ENCODE measurements around the gene BUB1B.
A peak's percentile ranks its signal among the peaks of the same experiment; 100 is the strongest.
"Not testable (repeated sequence)": the region's sequence is repeated elsewhere in the genome, so short reads cannot be mapped to it uniquely, and the experiment has no call there.

The BUB1B gene

GRCh38 chr15:40161693-40162391 is 973 bp downstream of the BUB1B start:
- Histone ChIP-seq H4K20me1 (ENCODE audit: insufficient read depth, low read length) (no peaks in the 10 kb centered on the region), H3F3A (ENCODE audit: insufficient read depth, low read length) (no peaks in the 10 kb centered on the region), H3K79me2 (ENCODE audit: low read length) (peaks cover 61% of the 10 kb centered on the region), H3K9ac (ENCODE audit: low read length) (peak overlapping the region; percentile 75), H3K4me1 (ENCODE audit: low read length) (peaks cover 19% of the 10 kb centered on the region), H3K27ac (ENCODE audit: low read length) (peak overlapping the region; percentile 42; the same call in 1 of the 2 replicates), H3K4me2 (ENCODE audit: low read depth, low read length) (peak overlapping the region; percentile 80), H2AFZ (ENCODE audit: low read length) (peak overlapping the region; percentile 76; the same call in 1 of the 2 replicates), H3K9me3 (replicated peaks; ENCODE audit: insufficient read depth, low read length) (no peaks in the 10 kb centered on the region), H3K4me3 (ENCODE audit: low read length) (peak overlapping the region; percentile 90), H3K9me2 (replicated peaks; ENCODE audit: insufficient read depth, low read length) (no peaks in the 10 kb centered on the region), H3K36me3 (replicated peaks; ENCODE audit: insufficient read depth, low read length) (peaks cover 4% of the 10 kb centered on the region; the same call in 1 of the 2 replicates), H3K27me3 (replicated peaks; ENCODE audit: insufficient read depth, low read length) (no peaks in the 10 kb centered on the region)
- TF ChIP-seq EZH2phosphoT487 (IDR thresholded peaks at IDR 0.05; ENCODE audit: low read length) (no peak), CTCF (IDR thresholded peaks at IDR 0.05; ENCODE audit: low read length) (no peak), EZH2 (optimal IDR thresholded peaks at IDR 0.05; ENCODE audit: low read depth, low read length) (no peak)
- DNase-seq: peak; percentile 29

- Histone ChIP-seq H3K79me2 (ENCODE audit: low read length) (peaks cover 68% of the 10 kb centered on the region), H3K9me3 (replicated peaks; ENCODE audit: insufficient read depth, low read length) (no peaks in the 10 kb centered on the region), H3F3A (ENCODE audit: insufficient read depth, low read length) (no peaks in the 10 kb centered on the region), H3K27ac (ENCODE audit: low read length) (no peak overlapping the region), H4K20me1 (ENCODE audit: insufficient read depth, low read length) (no peaks in the 10 kb centered on the region), H3K36me3 (replicated peaks; ENCODE audit: insufficient read depth, low read length) (peaks cover 6% of the 10 kb centered on the region; the same call in 1 of the 2 replicates), H3K27me3 (replicated peaks; ENCODE audit: insufficient read depth, low read length) (no peaks in the 10 kb centered on the region), H3K9me2 (replicated peaks; ENCODE audit: insufficient read depth, low read length) (no peaks in the 10 kb centered on the region), H3K4me2 (ENCODE audit: low read depth, low read length) (peak overlapping the region; percentile 80), H2AFZ (ENCODE audit: low read length) (no peak overlapping the region), H3K4me3 (ENCODE audit: low read length) (peak overlapping the region; percentile 90), H3K4me1 (ENCODE audit: low read length) (peaks cover 19% of the 10 kb centered on the region), H3K9ac (ENCODE audit: low read length) (peak overlapping the region; percentile 75; the same call in 1 of the 2 replicates)
- no peak for TF ChIP-seq EZH2phosphoT487 (IDR thresholded peaks at IDR 0.05; ENCODE audit: low read length)
- no peak for TF ChIP-seq EZH2 (optimal IDR thresholded peaks at IDR 0.05; ENCODE audit: low read depth, low read length)
- no peak for TF ChIP-seq CTCF (IDR thresholded peaks at IDR 0.05; ENCODE audit: low read length)
- DNase-seq: no peak
These were observed 1.7 kb downstream of the BUB1B start for GRCh38 chr15:40162552-40162951.

GRCh38 chr15:40163657-40164416 is 3.0 kb downstream of the BUB1B start:
- no peaks in the 10 kb centered on the region for H3K9me2 ChIP-seq (replicated peaks; ENCODE audit: insufficient read depth, low read length)
- H3F3A ChIP-seq (ENCODE audit: insufficient read depth, low read length): no peaks in the 10 kb centered on the region
- DNase-seq: no peak
- no peak overlapping the region for H3K27ac ChIP-seq (ENCODE audit: low read length)
- peaks cover 12% of the 10 kb centered on the region; the same call in 1 of the 2 replicates for H3K36me3 ChIP-seq (replicated peaks; ENCODE audit: insufficient read depth, low read length)
- H3K4me3 ChIP-seq (ENCODE audit: low read length): no peak overlapping the region
- H4K20me1 ChIP-seq (ENCODE audit: insufficient read depth, low read length): no peaks in the 10 kb centered on the region
- H2AFZ ChIP-seq (ENCODE audit: low read length): no peak overlapping the region
- TF ChIP-seq CTCF (IDR thresholded peaks at IDR 0.05; ENCODE audit: low read length) (no peak), EZH2 (optimal IDR thresholded peaks at IDR 0.05; ENCODE audit: low read depth, low read length) (no peak), EZH2phosphoT487 (IDR thresholded peaks at IDR 0.05; ENCODE audit: low read length) (no peak)
- no peaks in the 10 kb centered on the region for H3K9me3 ChIP-seq (replicated peaks; ENCODE audit: insufficient read depth, low read length)
- H3K9ac ChIP-seq (ENCODE audit: low read length): no peak overlapping the region
- H3K79me2 ChIP-seq (ENCODE audit: low read length): peaks cover 80% of the 10 kb centered on the region
- H3K27me3 ChIP-seq (replicated peaks; ENCODE audit: insufficient read depth, low read length): no peaks in the 10 kb centered on the region
- peaks cover 19% of the 10 kb centered on the region for H3K4me1 ChIP-seq (ENCODE audit: low read length)
- peak overlapping the region; percentile 80; the same call in 1 of the 2 replicates for H3K4me2 ChIP-seq (ENCODE audit: low read depth, low read length)

GRCh38 chr15:40167374-40167773 is 6.5 kb downstream of the BUB1B start:
- H3K79me2 ChIP-seq (ENCODE audit: low read length): peaks cover 94% of the 10 kb centered on the region
- H3K9me3 ChIP-seq (replicated peaks; ENCODE audit: insufficient read depth, low read length); H3K27me3 ChIP-seq (replicated peaks; ENCODE audit: insufficient read depth, low read length); H3K27ac ChIP-seq (ENCODE audit: low read length); H3K9me2 ChIP-seq (replicated peaks; ENCODE audit: insufficient read depth, low read length); H3K4me3 ChIP-seq (ENCODE audit: low read length); H3K9ac ChIP-seq (ENCODE audit: low read length); H3F3A ChIP-seq (ENCODE audit: insufficient read depth, low read length); DNase-seq; H2AFZ ChIP-seq (ENCODE audit: low read length); H3K4me2 ChIP-seq (ENCODE audit: low read depth, low read length); H4K20me1 ChIP-seq (ENCODE audit: insufficient read depth, low read length): not testable (repeated sequence)
- H3K4me1 ChIP-seq (ENCODE audit: low read length): peaks cover 10% of the 10 kb centered on the region
- peaks cover 30% of the 10 kb centered on the region; the same call in 1 of the 2 replicates for H3K36me3 ChIP-seq (replicated peaks; ENCODE audit: insufficient read depth, low read length)

Data from MM.1S (cell line).